IPS-18c (cell line): ENCODE data around the gene SYDE2.
"Not testable (repeated sequence)": the region's sequence is repeated elsewhere in the genome, so short reads cannot be mapped to it uniquely, and the experiment has no call there.

Experiments used
- H3K4me3 ChIP-seq: 2 replicates; pipeline ENCODE4 v1.7.0; 2013; ENCODE audit warnings: low read depth, mild to moderate bottlenecking, low read length, moderate library complexity; ENCODE audit not compliant: insufficient read depth
- H3K9me3 ChIP-seq: one replicate; pipeline ENCODE4 v1.6.1; 2013; ENCODE audit warnings: mild to moderate bottlenecking, low read length, moderate library complexity; ENCODE audit not compliant: control insufficient read depth, insufficient read depth

SYDE2 gene

DNA sequence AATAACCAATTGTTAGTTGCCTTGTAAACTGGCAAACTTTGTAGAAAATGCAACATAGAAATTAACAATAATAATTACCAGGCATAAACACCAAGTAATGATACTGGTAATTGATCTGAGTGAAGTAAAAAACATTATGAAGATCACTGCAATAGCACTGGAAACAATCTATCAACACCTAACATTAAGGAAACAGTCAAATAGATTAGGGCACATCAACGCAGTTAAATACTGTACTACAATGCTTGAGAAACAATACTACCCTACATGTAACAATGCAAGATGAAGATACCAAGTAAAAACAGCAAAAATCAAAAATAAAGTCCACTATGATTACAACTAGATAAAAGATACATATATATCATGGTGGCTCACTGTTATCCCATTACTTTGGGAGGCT, 16.6 kb downstream of the SYDE2 start:
- Histone ChIP-seq H3K9me3 (no peaks in the 10 kb centered on the region), H3K4me3 (no peak overlapping the region)

DNA sequence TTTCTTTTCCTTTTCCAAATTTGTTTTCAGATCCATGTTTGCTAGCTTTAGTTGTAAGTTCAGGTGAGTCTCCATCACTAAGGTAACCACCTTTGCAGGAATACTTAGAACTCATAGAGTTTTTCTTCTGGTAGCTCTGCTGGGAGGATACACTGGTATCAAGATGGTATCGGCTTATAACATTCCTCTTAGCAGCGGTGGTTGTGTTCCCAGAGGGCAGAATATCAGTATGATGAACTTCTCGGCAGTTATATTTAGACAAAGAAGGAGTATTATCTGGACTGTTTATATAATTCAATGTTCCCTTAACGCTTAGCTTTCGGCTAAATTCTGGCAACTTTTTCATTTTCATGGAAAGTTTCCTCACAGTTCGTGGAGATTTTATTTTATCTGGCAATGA, 18.1 kb downstream of the SYDE2 start:
- no peaks in the 10 kb centered on the region for H3K9me3 ChIP-seq
- no peak overlapping the region for H3K4me3 ChIP-seq

DNA sequence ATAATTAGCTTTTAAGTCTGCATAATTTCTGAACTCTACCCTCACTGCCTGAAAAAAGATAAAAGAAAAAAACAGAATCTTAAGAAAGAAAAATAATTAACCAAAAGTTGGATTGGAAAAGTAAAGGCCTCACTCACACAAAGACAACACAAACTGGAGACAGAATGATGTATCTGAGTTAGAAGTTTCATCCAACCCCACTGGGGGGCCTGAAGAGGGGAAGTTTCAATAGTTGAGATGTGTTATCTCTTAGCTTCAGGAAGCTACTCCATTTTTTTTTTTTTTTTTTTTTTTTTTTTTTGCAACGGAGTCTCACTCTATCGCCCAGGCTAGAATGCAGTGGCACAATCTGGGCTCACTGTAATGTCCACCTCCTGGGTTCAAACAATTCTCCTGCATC, 19.9 kb downstream of the SYDE2 start:
- H3K4me3 ChIP-seq: no peak overlapping the region
- H3K9me3 ChIP-seq: no peaks in the 10 kb centered on the region

DNA sequence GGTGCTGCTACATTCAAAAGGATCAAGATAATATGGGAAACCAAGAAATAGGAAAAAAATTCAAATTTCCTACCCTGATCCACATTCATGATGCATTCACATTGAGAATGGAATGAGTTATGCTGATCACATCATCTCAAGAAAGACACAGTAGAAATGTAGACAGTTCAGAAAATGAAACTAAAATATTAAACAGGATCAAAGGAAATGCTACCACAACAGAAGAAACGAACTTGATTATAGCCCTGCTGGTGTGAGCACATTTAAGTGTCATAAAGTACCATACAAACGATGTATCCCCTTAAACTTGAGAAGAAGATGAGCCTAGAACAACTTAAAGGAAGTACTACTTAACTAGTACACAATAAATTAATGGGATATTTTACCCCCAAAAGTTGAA, 21.3 kb downstream of the SYDE2 start:
- no peak overlapping the region for H3K4me3 ChIP-seq
- no peaks in the 10 kb centered on the region for H3K9me3 ChIP-seq

DNA sequence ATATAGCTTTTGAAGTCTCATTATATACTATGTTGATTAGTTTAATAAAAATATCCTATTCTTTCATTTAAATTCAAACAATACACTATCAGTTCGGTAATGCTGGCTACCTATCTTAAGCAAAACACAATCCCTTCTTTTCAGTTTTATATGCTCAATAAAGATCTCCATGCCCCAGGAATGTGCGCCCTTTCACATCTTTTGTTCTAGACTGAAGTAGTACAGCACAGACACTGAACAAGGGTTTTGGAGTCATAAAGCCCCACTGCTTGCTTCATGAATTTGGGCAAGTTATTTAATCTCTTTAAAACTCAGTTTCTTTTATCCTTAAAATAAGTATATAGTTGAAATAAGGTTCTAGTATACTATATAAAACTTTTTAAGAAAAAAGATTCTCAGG, 22.4 kb downstream of the SYDE2 start:
- Histone ChIP-seq H3K4me3 (no peak overlapping the region), H3K9me3 (no peaks in the 10 kb centered on the region)

DNA sequence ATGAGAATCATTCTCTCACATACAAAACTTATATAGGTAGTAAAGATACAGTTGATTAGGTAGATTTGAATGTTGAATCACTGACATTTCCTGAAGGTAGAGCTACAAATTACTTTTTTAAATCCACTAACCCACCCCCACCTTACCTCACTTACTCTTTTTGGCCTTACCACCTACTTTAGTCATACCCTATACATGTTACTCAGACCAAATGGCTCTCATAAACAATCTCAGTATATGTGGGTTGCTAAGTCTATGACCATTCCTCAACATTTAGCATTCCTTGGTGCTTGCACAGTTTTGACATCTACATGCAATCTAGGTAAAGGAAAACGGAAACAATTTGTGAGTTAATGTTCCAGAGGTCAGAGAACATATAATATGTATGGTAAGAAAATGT, 26.3 kb downstream of the SYDE2 start:
- no peak overlapping the region for H3K4me3 ChIP-seq

DNA sequence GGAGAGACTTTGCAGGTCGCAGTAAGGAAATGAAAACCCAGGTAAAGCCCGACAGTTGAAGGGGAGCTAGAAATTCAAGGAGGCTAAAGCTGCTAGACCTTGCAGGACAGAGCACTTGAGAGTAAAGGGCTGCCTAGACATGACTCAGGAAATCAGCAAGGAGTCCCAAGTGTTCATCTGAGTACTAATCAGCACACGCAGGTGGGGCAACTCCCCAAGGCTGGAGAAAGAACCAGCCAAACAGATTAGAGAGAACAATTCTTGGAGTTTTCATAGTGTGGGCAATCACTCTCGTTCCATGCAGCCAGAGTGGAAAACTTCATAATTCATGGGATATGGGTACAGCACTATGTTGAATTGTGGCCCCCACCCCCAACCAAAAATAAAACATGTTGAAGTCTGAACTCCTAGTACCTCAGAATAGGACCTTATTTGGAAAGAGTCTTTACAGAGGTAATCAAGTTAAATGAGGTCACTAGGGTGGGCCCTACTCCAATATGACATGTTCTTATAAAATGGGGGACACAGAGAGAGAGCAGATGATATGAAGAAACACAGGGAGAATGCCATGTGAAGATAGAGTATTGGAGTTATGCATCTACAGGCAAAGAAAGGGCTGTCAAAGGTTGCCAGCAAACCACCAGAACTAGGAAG, 28.0 kb downstream of the SYDE2 start:
- Histone ChIP-seq H3K9me3 (no peaks in the 10 kb centered on the region), H3K4me3 (no peak overlapping the region)

More for the DNA sequence above, 26.3 kb downstream of the SYDE2 start:
- H3K9me3 ChIP-seq: no peaks in the 10 kb centered on the region

DNA sequence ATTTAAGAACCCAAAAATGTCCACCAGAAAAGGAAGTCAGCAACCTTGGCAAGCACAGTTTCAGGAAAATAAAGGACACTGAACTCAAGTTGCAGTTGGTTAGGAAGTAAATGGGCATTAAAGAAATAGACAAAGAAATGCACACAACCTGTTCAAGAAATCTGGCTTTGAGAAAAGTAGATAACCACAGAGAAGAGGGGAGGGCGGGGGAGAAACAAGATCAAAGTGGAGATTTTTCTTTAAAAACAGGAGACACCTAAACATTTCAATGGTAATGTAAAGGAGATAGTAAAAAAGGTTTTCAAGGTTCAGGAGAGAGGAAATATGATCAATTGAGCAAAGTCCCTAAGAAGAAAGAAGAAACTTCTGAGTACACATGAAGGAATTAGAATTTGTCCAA, 29.1 kb downstream of the SYDE2 start:
- no peak overlapping the region for H3K4me3 ChIP-seq

DNA sequence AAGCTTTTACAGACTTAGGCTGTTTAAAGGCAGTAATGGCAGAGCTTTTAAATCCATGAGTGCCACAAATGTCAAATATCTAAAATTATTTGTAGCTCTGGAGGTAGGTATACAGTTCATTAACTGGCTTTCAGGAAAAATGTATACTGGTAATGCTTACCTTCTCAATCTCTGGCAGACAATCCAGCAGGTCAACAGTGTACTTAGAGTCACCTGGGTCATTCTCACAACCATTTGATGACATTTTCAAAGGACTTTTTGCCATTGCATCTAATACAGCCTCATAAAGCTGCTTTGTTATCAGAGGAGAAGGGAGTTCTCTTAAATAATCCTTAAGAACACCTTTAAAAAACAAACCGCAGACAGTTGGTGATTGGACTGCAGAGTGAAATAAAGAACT, 31.9 kb downstream of the SYDE2 start:
- no peaks in the 10 kb centered on the region for H3K9me3 ChIP-seq
- H3K4me3 ChIP-seq: no peak overlapping the region

More for the DNA sequence above, 29.1 kb downstream of the SYDE2 start:
- no peaks in the 10 kb centered on the region for H3K9me3 ChIP-seq

DNA sequence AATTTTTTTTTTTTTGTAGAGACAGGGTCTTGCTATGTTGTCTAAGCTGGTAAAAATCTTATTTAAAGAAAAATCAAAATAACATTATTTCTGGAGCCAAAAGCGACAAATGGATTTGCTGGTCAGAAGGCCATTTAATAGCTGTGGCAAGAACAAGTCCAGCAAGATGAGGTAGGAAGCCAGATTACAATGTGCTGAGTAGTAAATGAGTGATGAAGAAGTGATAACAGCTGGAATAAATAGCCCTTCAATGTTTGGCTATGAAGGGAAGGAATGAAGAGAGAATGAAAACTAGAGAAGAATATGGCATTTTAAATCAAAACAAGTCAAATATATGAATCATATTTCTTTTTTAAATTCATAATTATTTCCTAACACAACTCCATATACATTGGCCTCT, 34.5 kb downstream of the SYDE2 start:
- Histone ChIP-seq H3K4me3 (no peak overlapping the region), H3K9me3 (no peaks in the 10 kb centered on the region)

DNA sequence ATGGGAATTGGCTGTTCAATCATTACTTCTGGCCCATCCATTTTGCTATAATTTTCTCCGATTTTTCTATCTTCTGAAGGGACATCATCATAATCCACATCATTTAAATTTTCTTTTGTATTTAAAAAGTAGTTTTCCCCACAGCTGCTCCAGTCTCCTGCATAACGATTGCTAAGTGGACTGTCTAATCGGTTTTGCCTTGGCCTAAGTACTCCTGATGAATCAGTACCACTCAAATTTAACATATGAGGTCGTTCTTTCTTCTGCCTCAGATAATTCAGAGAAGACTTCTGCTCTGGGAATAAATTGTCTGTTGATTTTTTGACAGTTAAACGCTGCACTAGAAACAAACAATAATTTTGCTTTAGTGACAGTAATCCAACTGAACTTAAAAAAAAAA, 41.9 kb downstream of the SYDE2 start:
- H3K9me3 ChIP-seq: no peaks in the 10 kb centered on the region
- no peak overlapping the region for H3K4me3 ChIP-seq

DNA sequence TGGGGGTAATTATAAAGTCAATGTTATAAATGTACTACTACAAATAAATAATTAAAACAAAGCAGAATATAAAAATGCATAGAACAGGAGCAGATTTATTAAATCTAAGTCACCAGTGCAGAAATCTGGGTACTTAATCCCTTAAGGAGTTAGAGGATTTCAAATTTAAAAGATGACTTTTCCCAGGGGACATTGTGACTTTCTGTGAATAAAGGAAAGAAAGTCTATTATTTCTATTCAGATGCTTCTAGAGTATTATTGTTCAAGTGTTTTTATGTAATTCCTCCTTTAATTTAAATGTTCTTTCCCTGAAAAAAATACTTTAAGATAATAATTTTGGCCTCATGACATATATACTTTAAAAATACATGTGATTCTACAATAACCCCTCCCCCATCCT, 43.4 kb downstream of the SYDE2 start:
- Histone ChIP-seq H3K9me3 (no peaks in the 10 kb centered on the region), H3K4me3 (no peak overlapping the region)

DNA sequence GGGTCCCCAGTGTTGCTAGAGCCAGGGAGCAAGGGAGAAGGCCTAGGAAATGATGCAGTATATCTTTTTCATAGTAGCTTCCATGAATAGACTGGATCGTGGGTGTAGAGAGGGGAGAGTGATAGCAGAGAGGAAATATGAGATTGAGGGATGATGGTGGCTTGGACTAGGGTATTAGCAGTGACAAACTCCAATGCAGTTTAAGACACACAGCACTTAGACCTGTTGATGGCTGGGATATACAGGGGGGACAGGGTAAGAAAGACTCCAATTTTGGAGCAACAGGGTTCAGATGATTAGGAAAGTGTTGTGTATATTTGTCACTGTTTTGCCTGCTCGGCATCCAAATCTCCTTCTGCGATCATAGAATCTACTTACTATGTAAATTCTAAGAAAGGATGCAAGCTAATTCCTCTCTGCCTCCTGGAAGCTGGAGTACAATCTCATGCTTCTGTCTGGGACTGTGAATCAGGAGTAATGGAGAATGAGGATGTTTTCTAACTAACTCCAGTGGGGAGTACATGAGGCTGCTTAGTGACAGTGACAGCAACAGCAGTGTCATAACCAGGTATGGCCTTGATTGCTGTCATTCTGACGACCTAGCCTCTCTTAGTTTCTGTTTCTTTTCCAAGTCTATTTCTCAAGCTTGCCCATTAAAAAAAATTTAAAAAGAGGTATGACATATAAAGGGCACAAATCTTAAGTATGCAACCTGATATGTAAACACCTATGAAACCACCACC, 47.5 kb downstream of the SYDE2 start:
- Histone ChIP-seq H3K9me3 (no peaks in the 10 kb centered on the region), H3K4me3 (no peak overlapping the region)

DNA sequence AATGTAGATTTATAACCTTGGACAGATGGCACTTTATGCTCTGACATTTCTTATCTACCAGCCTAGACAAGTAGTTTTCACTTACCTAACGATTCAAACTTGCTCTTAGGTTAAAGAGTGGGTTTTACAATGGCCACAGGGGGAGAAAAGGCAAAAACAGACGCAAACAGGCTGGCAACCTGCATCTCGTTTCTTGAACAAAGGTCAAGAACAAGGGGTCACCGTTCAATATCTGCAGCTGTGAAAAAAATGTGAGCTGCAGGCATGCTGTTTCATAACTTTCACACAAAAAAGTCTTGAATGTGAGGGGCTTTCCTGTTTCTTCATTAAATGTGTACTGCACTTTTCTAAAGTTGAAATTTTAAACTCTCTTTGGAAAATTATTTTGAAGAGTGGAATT, 49.4 kb downstream of the SYDE2 start:
- Histone ChIP-seq H3K9me3 (no peaks in the 10 kb centered on the region), H3K4me3 (no peak overlapping the region)

DNA sequence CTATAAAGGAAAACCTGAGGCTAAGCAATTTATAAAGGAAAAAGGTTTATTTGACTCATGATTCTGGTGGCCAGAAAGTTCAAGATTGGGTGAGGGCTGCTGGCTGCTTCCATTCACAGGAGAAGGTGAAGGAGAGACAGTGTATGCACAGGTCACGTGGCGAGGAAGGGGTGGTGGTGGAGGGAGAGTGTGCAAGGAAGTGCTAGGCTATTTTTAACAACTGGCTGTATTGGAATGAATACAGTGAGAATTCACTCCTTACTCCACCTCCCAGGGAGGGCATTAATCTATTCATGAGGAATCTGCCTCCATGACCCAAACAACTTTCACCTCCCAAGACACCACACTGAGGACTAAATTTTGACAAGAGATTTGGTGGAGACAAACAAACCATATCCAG, 51.0 kb downstream of the SYDE2 start:
- Histone ChIP-seq H3K4me3 (no peak overlapping the region), H3K9me3 (no peaks in the 10 kb centered on the region)

DNA sequence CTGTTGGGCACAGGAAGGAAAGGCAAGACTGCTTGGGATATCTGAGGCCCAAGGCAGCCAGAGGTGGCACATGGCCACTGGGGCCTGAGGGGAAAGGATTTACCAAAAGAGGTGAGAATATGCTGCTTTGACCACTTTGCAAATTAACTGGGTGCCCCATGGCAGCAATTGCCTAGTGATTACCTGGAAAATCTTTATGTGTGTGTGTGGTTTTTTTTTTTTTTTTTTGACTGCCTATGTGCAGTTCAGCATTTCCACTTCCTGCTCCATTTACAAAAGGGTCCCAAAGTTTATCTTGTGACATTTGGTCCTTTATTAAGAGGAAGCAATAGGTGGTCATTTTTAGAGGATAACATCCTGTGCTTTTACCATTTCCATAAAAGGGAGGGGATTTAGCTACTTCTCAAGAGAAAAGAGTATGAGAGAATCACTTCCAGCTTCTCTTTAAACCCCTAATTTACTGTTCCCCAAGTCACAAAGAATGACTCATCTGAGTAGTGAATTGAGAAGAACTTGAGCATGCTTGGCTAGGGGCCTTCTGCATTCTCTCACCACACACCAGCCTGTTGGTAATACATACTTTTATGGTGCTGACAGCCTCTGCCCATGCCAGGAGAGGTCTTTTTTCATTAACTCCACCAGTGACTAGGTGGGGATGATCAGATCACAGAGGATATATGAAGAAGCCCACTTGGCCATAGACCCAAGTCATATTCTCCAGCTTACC, 52.1 kb downstream of the SYDE2 start:
- H3K9me3 ChIP-seq: no peaks in the 10 kb centered on the region
- H3K4me3 ChIP-seq: no peak overlapping the region

DNA sequence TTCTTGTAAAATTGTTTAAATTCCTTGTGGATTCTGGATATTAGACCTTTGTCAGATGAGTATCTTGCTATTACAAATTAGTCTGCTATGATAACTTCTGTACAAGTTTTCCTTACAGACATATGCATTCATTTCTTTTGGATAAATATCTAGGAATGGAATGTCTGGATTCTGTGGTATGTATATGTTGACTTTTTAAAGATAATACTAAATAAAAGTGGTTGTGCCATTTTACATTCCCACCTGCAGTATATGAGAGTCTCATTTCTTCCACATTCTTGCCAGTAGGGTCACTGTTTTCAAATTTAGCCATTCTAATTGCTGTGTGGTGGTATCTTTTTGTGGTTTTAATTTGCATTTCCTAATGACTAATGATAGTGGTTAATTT, 53.9 kb downstream of the SYDE2 start:
- Histone ChIP-seq H3K4me3 (no peak overlapping the region), H3K9me3 (no peaks in the 10 kb centered on the region)

DNA sequence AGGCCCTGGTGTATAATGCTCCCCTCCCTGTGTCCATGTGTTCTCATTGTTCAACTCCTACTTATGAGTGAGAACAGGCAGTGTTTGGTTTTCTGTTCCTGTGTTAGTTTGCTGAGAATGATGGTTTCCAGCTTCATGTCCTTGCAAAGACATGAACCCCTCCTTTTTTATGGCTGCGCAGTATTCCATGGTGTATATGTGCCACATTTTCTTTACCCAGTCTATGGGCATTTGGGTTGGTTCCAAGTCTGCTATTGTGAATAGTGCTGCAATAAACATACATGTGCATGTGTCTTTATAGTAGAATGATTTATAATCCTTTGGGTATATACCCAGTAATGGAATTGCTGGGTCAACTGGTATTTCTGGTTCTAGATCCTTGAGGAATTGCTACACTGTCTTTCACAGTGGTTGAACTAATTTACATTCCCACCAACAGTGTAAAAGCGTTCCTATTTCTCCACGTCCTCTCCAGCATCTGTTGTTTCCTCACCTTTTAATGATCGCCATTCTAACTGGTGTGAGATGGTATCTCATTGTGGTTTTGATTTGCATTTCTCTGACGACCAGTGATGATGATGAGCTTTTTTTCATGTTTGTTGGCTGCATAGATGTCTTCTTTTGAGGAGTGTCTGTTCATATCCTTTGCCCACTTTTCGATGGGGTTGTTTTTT, 54.4 kb downstream of the SYDE2 start:
- not testable (repeated sequence) for H3K4me3 ChIP-seq, H3K9me3 ChIP-seq
